T-helper 17 cell (primary cell): ENCODE measurements around the gene C1QTNF5. TPM values are rescaled to one million over a fixed set of nuclear protein-coding genes. Genes with fewer than 3 reads are reported as not detected.
A peak's percentile ranks its signal among the peaks of the same experiment; 100 is the strongest.

Experiments used
- ATAC-seq: fragments of 150-1000 bp; cut with Tn5 transposase; 2 replicates; pipeline ENCODE4 v1.10.0; 2021; ENCODE audit warnings: mild to moderate bottlenecking, moderate library complexity
- DNase-seq, 3 donors: peaks; one replicate each; pipeline versions ENCODE4 v3.0.0 to v3.0.0-alpha.2; 2020 to 2021
- H3K9me3 ChIP-seq: one replicate; pipeline ENCODE4 v1.7.0; 2013; ENCODE audit warnings: low read length, mild to moderate bottlenecking; ENCODE audit not compliant: control insufficient read depth, poor library complexity, severe bottlenecking
- H3K27ac Mint-ChIP-seq: one replicate; pipeline ENCODE4 v1.8.0; 2022; ENCODE audit warnings: mild to moderate bottlenecking, moderate library complexity, mixed read lengths
- H3K27me3 Mint-ChIP-seq: one replicate; pipeline ENCODE4 v1.8.0; 2022; ENCODE audit warnings: mixed read lengths
- H3K36me3 Mint-ChIP-seq: one replicate; pipeline ENCODE4 v1.8.0; 2022; ENCODE audit warnings: low read depth, mixed read lengths
- H3K4me1 Mint-ChIP-seq: one replicate; pipeline ENCODE4 v1.8.0; 2022; ENCODE audit warnings: mild to moderate bottlenecking, mixed read lengths
- H3K4me3 Mint-ChIP-seq: one replicate; pipeline ENCODE4 v1.8.0; 2022; ENCODE audit warnings: mild to moderate bottlenecking, moderate library complexity, mixed read lengths
- total RNA-seq, 4 donors: library from RNA in 2 of 4; stranded (reverse) in 2 of 4; gene quantifications; one replicate each; pipeline ENCODE4 v1.2.3 and lab custom pipeline; 2022 to 2026

The C1QTNF5 gene
- total RNA-seq, 2 donors from 2014 or later, result not detected

GRCh38 chr11:119369132-119369925 is 28.6 kb upstream of the C1QTNF5 start:
- ATAC-seq (no peak), DNase-seq (no peak)
- H3K27ac Mint-ChIP-seq, result no peak overlapping the region
- peaks cover 64% of the 10 kb centered on the region for H3K27me3 Mint-ChIP-seq
- peaks cover 16% of the 10 kb centered on the region for H3K4me1 Mint-ChIP-seq
- H3K4me3 Mint-ChIP-seq, result no peak overlapping the region
- no peaks in the 10 kb centered on the region for H3K9me3 ChIP-seq
- no peaks in the 10 kb centered on the region for H3K36me3 Mint-ChIP-seq

- H3K27ac Mint-ChIP-seq, result no peak overlapping the region
- ATAC-seq (no peak), DNase-seq (no peak)
- peaks cover 14% of the 10 kb centered on the region for H3K4me1 Mint-ChIP-seq
- no peak overlapping the region for H3K4me3 Mint-ChIP-seq
- peaks cover 65% of the 10 kb centered on the region for H3K27me3 Mint-ChIP-seq
- H3K9me3 ChIP-seq, result no peaks in the 10 kb centered on the region
- no peaks in the 10 kb centered on the region for H3K36me3 Mint-ChIP-seq
These were observed 27.7 kb upstream of the C1QTNF5 start for GRCh38 chr11:119368121-119369034.

- H3K36me3 Mint-ChIP-seq, result no peaks in the 10 kb centered on the region
- no peaks in the 10 kb centered on the region for H3K9me3 ChIP-seq
- H3K4me3 Mint-ChIP-seq, result no peak overlapping the region
- no peak overlapping the region for H3K27ac Mint-ChIP-seq
- no peak for DNase-seq
- peaks cover 14% of the 10 kb centered on the region for H3K4me1 Mint-ChIP-seq
- H3K27me3 Mint-ChIP-seq, result peaks cover 72% of the 10 kb centered on the region
- ATAC-seq, result no peak
These were observed 27.0 kb upstream of the C1QTNF5 start for GRCh38 chr11:119367661-119368120.

DNA sequence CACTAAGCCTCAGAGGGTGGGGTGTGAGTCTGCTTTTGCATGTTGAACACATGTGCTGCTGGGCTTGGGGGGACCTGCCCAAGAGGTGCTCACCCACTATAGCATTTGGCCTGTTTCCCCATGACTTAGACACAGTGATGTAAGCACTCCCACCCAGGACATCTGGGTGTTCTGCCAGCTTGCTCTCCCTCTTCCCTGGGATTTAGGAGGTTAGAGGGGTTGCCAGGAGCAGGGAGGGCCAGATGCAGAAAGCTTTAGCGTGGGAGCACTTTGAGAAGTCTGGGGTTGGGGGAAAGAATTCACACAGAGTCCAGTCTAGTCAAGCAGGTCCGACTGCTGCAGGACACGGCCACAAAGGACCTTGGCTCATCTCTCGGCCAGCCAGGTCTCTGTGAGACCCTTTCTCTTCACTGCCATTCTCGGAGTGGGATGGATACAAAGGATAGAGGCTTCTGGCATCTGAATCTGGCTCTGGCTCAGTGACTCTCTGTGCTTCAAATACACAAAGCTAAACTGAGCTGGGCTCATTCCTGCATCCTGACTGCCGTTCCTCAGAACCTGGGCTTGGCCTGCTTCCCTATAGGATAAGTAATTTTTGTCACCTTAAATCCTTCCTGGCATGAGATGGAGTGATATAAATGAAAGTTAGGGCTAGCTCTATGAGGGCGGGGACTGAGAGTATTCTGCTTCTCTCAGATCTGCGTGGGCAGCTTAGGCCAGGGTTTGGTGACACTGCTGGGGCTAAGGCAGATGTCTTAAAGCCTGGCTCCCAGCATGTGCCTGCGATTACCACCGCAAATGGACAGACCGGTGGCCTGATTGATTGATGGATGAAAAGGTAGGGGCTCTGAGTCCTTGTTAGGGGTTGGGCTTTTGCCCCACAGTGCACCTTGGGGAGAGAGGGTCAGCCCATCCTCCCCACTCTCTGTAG is 26.3 kb upstream of the C1QTNF5 start:
- H3K4me1 Mint-ChIP-seq, result peaks cover 14% of the 10 kb centered on the region
- no peak overlapping the region for H3K27ac Mint-ChIP-seq
- no peak for ATAC-seq
- no peaks in the 10 kb centered on the region for H3K36me3 Mint-ChIP-seq
- peaks cover 79% of the 10 kb centered on the region for H3K27me3 Mint-ChIP-seq
- H3K9me3 ChIP-seq, result no peaks in the 10 kb centered on the region
- no peak for DNase-seq
- H3K4me3 Mint-ChIP-seq, result no peak overlapping the region

DNA sequence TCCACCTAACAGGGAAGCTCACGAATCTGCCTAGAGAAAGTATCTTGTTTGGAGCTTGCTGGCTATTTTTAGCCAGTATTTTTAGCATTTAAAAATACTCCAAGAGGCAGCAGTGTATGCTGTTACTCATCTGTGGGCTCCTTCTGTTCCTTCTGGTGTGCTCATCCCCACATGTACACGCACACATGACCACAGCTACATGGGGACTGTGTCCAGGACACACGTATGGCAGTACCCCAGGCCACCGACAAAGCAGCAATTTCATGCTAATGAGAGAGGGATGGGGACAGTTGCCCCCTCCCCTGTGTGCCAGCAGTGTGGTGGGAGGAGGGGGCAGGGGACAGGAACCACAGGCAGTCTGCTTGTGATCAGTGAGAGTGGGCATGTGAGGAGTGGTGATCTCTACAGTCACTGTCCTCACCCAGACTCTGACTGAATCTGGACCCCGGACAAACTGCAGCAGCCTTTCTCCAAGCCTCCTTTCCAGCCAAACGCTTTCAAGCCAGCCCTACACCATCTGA is 24.4 kb upstream of the C1QTNF5 start:
- peak overlapping the region; percentile 10 for H3K27ac Mint-ChIP-seq
- DNase-seq (no peak), ATAC-seq (no peak)
- peaks cover 7% of the 10 kb centered on the region for H3K4me1 Mint-ChIP-seq
- no peaks in the 10 kb centered on the region for H3K36me3 Mint-ChIP-seq
- peaks cover 74% of the 10 kb centered on the region for H3K27me3 Mint-ChIP-seq
- no peaks in the 10 kb centered on the region for H3K9me3 ChIP-seq
- peak overlapping the region; percentile 82 for H3K4me3 Mint-ChIP-seq

GRCh38 chr11:119363851-119364590 is 23.3 kb upstream of the C1QTNF5 start:
- DNase-seq (peak; percentile 38 to 60 (median 56)), ATAC-seq (peak; percentile 88)
- H3K4me1 Mint-ChIP-seq, result peaks cover 10% of the 10 kb centered on the region
- peak overlapping the region; percentile 82 for H3K4me3 Mint-ChIP-seq
- peak overlapping the region; percentile 10 for H3K27ac Mint-ChIP-seq
- no peaks in the 10 kb centered on the region for H3K9me3 ChIP-seq
- H3K36me3 Mint-ChIP-seq, result no peaks in the 10 kb centered on the region
- peaks cover 68% of the 10 kb centered on the region for H3K27me3 Mint-ChIP-seq

DNA sequence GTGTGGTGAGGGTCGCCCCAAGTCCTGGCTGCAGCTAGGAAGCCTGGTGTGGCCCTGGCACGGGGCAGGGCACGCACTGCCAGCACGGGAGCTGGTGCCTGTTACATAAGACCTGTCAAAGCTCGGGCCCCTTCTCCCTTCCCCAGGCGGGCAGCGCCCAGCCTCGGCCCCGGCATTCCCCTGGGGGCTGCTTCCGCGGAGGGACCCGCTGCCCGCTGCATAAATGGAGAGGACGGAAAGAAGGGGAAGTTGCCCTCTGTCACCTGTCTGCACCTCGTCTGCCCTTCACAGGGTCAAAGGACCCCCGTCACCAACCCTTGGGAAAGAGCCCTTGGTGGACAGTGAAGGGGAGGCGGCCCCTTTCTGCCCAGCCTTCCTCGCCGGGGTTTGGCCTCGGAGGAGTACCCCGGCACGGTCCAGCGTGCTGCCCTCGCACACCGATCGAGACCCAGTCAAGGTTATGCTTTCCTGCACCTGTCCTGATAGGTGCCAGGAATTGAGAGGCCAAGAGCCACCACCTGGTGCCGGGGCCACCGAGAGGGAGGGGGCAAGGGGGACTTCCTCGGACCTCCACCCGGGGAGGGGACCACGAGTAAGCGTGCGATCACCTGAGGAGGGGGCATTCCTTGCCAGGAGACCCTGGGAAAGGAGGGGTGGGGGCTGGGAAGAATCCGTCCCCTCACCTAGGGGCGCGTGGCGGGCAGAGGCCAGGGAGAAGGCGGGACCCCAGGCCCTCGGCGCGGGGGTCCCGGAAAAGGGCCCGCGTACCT is 22.6 kb upstream of the C1QTNF5 start:
- Mint-ChIP-seq H3K36me3 (no peaks in the 10 kb centered on the region), H3K27ac (no peak overlapping the region), H3K4me1 (peaks cover 10% of the 10 kb centered on the region), H3K27me3 (peaks cover 69% of the 10 kb centered on the region), H3K4me3 (peak overlapping the region; percentile 70)
- no peaks in the 10 kb centered on the region for H3K9me3 ChIP-seq
- DNase-seq, result no peak
- no peak for ATAC-seq

DNA sequence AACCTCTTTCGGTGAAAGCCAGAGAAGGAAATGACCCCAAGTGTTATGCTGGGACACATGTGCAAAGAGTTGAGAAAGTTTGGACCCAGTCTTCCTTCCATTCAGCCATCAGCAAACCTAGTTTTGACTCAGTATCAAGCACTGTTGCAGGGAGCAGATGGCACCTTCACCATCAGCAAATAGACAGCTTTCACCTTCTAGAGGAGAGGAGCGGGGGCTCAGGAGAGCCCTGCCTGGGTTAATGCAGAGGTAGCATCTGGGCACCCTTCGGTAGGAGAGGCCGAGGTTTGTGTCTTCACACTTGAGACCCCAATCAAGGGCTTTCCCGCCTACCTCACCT is 22.0 kb upstream of the C1QTNF5 start:
- Mint-ChIP-seq H3K4me1 (peaks cover 10% of the 10 kb centered on the region), H3K4me3 (peak overlapping the region; percentile 70), H3K36me3 (no peaks in the 10 kb centered on the region), H3K27me3 (peaks cover 63% of the 10 kb centered on the region), H3K27ac (no peak overlapping the region)
- no peak for DNase-seq
- no peak for ATAC-seq
- H3K9me3 ChIP-seq, result no peaks in the 10 kb centered on the region

DNA sequence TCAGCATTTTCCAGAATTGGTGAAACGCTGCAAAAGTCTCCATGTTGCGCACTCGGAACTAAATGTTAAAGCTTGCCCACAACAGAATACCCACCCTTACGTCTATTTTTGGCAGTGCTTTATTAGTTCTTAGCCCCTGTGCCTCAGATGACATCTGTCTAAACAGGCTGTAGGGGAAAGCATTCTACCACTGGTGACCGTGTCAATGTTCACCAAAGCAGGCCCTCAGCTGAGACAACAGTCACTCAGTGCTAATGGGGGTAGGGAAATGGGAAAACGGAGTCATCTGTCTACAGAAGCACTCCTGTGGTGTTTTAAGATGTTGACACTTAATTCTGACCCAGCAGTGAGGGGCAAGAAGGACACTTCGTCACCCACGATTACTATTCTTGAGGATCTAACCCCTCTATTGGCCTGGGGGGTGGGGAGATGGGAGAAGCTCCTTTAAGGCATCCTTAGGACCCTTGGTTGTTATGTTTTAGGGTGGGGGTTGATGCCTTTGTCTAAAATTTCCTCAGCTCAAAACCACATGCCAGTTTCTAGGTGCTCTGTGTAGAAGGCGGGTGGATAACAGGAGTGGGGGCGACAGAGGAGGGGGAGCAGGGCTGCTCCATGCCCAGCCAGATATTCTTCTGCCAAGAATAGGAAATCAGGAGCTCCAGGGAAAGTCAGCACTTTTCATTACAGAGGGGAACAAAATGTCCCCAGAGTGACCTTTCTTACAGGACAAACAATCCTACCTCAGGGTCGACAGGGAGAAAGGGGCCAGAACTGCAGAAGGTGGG is 21.4 kb upstream of the C1QTNF5 start:
- H3K4me1 Mint-ChIP-seq, result peaks cover 12% of the 10 kb centered on the region
- H3K9me3 ChIP-seq, result no peaks in the 10 kb centered on the region
- H3K27me3 Mint-ChIP-seq, result peaks cover 57% of the 10 kb centered on the region
- no peak overlapping the region for H3K4me3 Mint-ChIP-seq
- no peak for DNase-seq
- no peak overlapping the region for H3K27ac Mint-ChIP-seq
- ATAC-seq, result no peak
- no peaks in the 10 kb centered on the region for H3K36me3 Mint-ChIP-seq

DNA sequence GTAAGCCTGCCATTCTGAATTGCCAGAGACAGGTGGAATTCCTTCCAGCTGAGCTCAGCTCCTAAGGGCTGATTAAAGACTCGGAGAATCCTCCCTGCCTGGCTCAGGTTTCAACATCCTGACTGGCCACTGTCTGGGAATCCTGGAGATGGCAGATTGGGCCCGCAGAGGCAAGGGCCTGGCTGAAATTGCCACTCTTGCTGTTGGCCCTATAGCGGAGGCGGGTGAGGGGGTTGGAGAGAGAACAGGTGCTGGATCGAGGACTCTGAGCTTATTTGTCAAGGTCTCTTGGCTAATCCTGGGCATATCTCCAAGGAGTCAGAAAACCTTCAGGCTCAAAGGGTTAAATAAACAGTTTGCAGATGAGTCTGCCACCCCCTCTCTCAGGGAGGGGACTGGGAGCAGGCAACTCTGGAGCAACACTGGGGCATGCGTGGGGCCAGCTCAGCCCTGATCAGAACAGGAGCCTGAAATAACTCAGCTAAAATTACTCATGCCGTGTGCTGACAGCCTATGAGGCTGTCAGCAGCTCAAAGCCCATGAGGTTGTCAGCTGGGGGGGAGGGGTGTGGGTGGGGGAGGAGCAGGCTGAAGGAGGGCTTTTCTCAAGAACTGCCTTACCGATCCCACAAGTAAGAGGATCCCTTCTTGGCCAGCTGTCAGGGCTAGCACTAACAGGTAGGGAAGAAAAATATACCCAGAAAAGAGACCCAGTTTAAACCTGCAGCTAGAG is 20.5 kb upstream of the C1QTNF5 start:
- H3K4me3 Mint-ChIP-seq, result no peak overlapping the region
- H3K36me3 Mint-ChIP-seq, result no peaks in the 10 kb centered on the region
- H3K9me3 ChIP-seq, result no peaks in the 10 kb centered on the region
- ATAC-seq, result no peak
- no peak for DNase-seq
- H3K27ac Mint-ChIP-seq, result no peak overlapping the region
- H3K27me3 Mint-ChIP-seq, result peaks cover 48% of the 10 kb centered on the region
- peaks cover 18% of the 10 kb centered on the region for H3K4me1 Mint-ChIP-seq
